ENCODE results near the gene KDM8. TPM values are rescaled to one million over a fixed set of nuclear protein-coding genes. Genes with fewer than 3 reads are reported as not detected.
A peak's percentile ranks its signal among the peaks of the same experiment; 100 is the strongest.

The KDM8 gene
- total and polyA plus RNA-seq, 2 donors (not counting 3 experiments of a cell fraction or from before 2014, with no cell fraction given), result 5.1 to 8.4 TPM

DNA sequence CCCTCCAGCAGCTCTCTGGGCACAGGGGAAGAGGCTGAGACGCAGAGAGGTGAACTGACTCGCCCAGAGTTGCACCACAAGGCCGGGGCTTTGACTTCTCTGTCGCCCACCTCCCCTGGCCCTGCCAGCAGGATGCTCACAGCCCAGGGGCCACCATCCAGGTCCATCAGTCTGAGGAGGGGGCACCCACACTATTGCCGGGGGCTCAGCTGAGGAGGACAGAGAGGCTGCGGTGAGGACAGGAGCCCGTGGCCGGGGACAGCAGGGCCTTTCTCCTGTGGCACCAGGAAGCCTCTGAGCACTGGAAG is 32.6 kb downstream of the KDM8 start:
- dilution Hi-C loops (cut with MboI; ENCODE audit: extremely low pct_ligation_motif_present, low sequenced_read_pairs) (no loop called here), intact Hi-C loops (cut with micrococcal nuclease) (loop anchor here (1.0 kb wide), 12 partner anchors 7 to 221 kb away; partner anchors contain the start of genes KDM8 and NSMCE1)
- Histone ChIP-seq H3K9ac (replicated peaks; ENCODE audit: extremely low read depth, insufficient read depth, low read length) (peak overlapping the region; percentile 85), H3K9me3 (replicated peaks; ENCODE audit: control insufficient read depth, insufficient read depth, low read length) (no peaks in the 10 kb centered on the region), H3K36me3 (ENCODE audit: control insufficient read depth in 2 of 2, extremely low read depth in 1 of 2, insufficient read depth in 2 of 2, low read length in 2 of 2) (peaks cover 0 to 10% of the 10 kb centered on the region in 2 experiments), H3K79me2 (ENCODE audit: control insufficient read depth, insufficient read depth, low read length) (no peaks in the 10 kb centered on the region), H3K27ac (ENCODE audit: insufficient read depth, low read depth, low read length) (peak overlapping the region; percentile 99), H3K4me3 (replicated peaks in 1 of 3; ENCODE audit: insufficient read depth in 1 of 3, low read depth in 1 of 3, low read length in 3 of 3) (no peak overlapping the region), H3K9me1 (replicated peaks; ENCODE audit: control insufficient read depth, extremely low read depth, insufficient read depth, low read length) (no peaks in the 10 kb centered on the region), H4K20me1 (replicated peaks; ENCODE audit: control insufficient read depth, extremely low read depth, insufficient read depth, low read length) (no peaks in the 10 kb centered on the region), H3K4me2 (ENCODE audit: insufficient read depth, low read length) (peak overlapping the region; percentile 6), H3K27me3 (ENCODE audit: control insufficient read depth in 2 of 2, insufficient read depth in 2 of 2, low read length in 2 of 2) (no peaks in the 10 kb centered on the region), H2AFZ (ENCODE audit: low read depth, low read length) (no peak overlapping the region), H3K4me1 (ENCODE audit: control insufficient read depth, extremely low read depth, insufficient read depth, low read length) (peaks cover 60% of the 10 kb centered on the region)
- ChIA-PET POLR2A (interaction anchor here (0.5 to 1.8 kb wide), 3 partner anchors 12 to 119 kb away, joined by 3 to 6 read pairs (median 3); partner anchors contain the start of gene KDM8), CTCF (interaction anchor here (1.3 to 15.6 kb wide), 20 partner anchors 8 to 240 kb away, joined by 5 to 299 read pairs (median 17); partner anchors contain the start of gene KDM8)
- no peak for TF ChIP-seq CTCF (IDR thresholded peaks at IDR 0.05; ENCODE audit: extremely low read depth in 1 of 2, insufficient read depth in 1 of 2, low read depth in 1 of 2, low read length in 2 of 2)
- no peak for TF ChIP-seq POLR2AphosphoS5 (IDR thresholded peaks at IDR 0.05; ENCODE audit: insufficient read depth, low read depth, low read length)
- no peak for TF ChIP-seq GATA2 (IDR thresholded peaks at IDR 0.05; ENCODE audit: insufficient read depth, insufficient read length, low read depth, low read length)
- TF ChIP-seq POLR2A (IDR thresholded peaks at IDR 0.05; ENCODE audit: low read depth, low read length), result no peak
- TF ChIP-seq MYC (IDR thresholded peaks at IDR 0.05; ENCODE audit: low read depth, low read length), result no peak
- no peak for TF ChIP-seq JUN (IDR thresholded peaks at IDR 0.05; ENCODE audit: borderline replicate concordance, insufficient read depth, insufficient read length, low read depth)
- no peak for TF ChIP-seq FOS (IDR thresholded peaks at IDR 0.05; ENCODE audit: borderline replicate concordance, insufficient read depth, low read length)
- TF ChIP-seq EZH2 (IDR thresholded peaks at IDR 0.05; ENCODE audit: borderline replicate concordance, low read depth, low read length, severe bottlenecking), result no peak
- no peak for TF ChIP-seq MAX (IDR thresholded peaks at IDR 0.05; ENCODE audit: insufficient read depth, insufficient read length)
- DNase-seq (ENCODE audit: low read depth, low spot score) (no peak), FAIRE-seq (no peak)
- BruUV-seq (replicated peaks), result no TSS peak
